Neural cell (in vitro differentiated cells): ENCODE results near the gene WDR70. TPM values are rescaled to one million over a fixed set of nuclear protein-coding genes. Genes with fewer than 3 reads are reported as not detected.

Experiments used
- H2AFZ ChIP-seq: fragments of 200-600, 300-800 bp; sonication (generic), shearing (Covaris generic); 2 replicates; pipeline ENCODE4 v1.6.0; 2014; ENCODE audit warnings: low read depth, mild to moderate bottlenecking, antibody characterized with exemption, low read length, moderate library complexity
- H3F3A ChIP-seq: fragments of 200-600 bp; shearing (Covaris generic); 2 replicates; pipeline ENCODE4 v1.6.1; 2016; ENCODE audit warnings: mild to moderate bottlenecking, moderate library complexity, mixed read lengths, antibody characterized with exemption, low read length; ENCODE audit not compliant: insufficient read depth, poor library complexity, severe bottlenecking
- H3K27ac ChIP-seq: fragments of 200-600, 300-800 bp; sonication (generic), shearing (Covaris generic); 2 replicates; pipeline ENCODE4 v1.5.1; 2014; ENCODE audit warnings: mild to moderate bottlenecking, low read length, moderate library complexity
- H3K27me3 ChIP-seq: fragments of 300-800, 200-600 bp; sonication (generic), shearing (Covaris generic); 2 replicates; pipeline ENCODE4 v1.6.0; 2014; ENCODE audit warnings: mild to moderate bottlenecking, low read depth, low read length, moderate library complexity; ENCODE audit not compliant: insufficient read depth
- H3K36me3 ChIP-seq: fragments of 300-800, 200-600 bp; sonication (generic), shearing (Covaris generic); 2 replicates; pipeline ENCODE4 v1.5.1; 2014; ENCODE audit warnings: mild to moderate bottlenecking, antibody characterized with exemption, low read length, moderate library complexity; ENCODE audit not compliant: insufficient read depth
- H3K4me2 ChIP-seq: fragments of 300-800, 200-600 bp; sonication (generic), shearing (Covaris generic); 2 replicates; pipeline ENCODE4 v1.6.0; 2014; ENCODE audit warnings: mild to moderate bottlenecking, low read length
- H3K4me3 ChIP-seq: fragments of 300-800, 200-600 bp; sonication (generic), shearing (Covaris generic); 2 replicates; pipeline ENCODE4 v1.5.1; 2014; ENCODE audit warnings: mild to moderate bottlenecking, low read length, moderate library complexity
- H3K79me2 ChIP-seq: fragments of 200-600 bp; shearing (Covaris generic); replicated peaks from 2 replicates; pipeline ENCODE4 v1.6.0; 2014; ENCODE audit warnings: mild to moderate bottlenecking, low read length, moderate library complexity; ENCODE audit not compliant: insufficient read depth
- H3K9ac ChIP-seq: fragments of 300-800, 200-600 bp; sonication (generic), shearing (Covaris generic); 2 replicates; pipeline ENCODE4 v1.6.1; 2016; ENCODE audit warnings: mild to moderate bottlenecking, low read length, mixed read lengths
- H3K9me2 ChIP-seq: fragments of 200-600 bp; shearing (Covaris generic); 2 replicates; pipeline ENCODE4 v1.6.1; 2016; ENCODE audit warnings: mild to moderate bottlenecking, low read length, mixed read lengths; ENCODE audit not compliant: insufficient read depth
- H3K9me3 ChIP-seq: fragments of 200-600, 300-800 bp; sonication (generic), shearing (Covaris generic); 2 replicates; pipeline ENCODE4 v1.6.1; 2016; ENCODE audit warnings: mild to moderate bottlenecking, mixed run types, low read length, moderate library complexity, mixed read lengths
- H4K20me1 ChIP-seq: fragments of 200-600 bp; shearing (Covaris generic); 2 replicates; pipeline ENCODE4 v1.6.1; 2016; ENCODE audit warnings: mild to moderate bottlenecking, mixed run types; ENCODE audit not compliant: insufficient read depth
- EP300 ChIP-seq: fragments of 450-650 bp; conservative IDR thresholded peaks from 2 replicates; pipeline ENCODE4 v1.6.1; 2014; ENCODE audit warnings: antibody characterized with exemption, mild to moderate bottlenecking, moderate library complexity; ENCODE audit not compliant: poor library complexity, severe bottlenecking
- EZH2 ChIP-seq: fragments of 200-600, 300-800 bp; shearing (Covaris generic), sonication (generic); IDR thresholded peaks from 2 replicates; pipeline ENCODE4 v1.6.1; 2014; ENCODE audit warnings: antibody characterized with exemption, low read length, borderline replicate concordance, mild to moderate bottlenecking; ENCODE audit not compliant: insufficient read depth, poor library complexity, severe bottlenecking
- MXI1 ChIP-seq: fragments of 450-650 bp; conservative IDR thresholded peaks from 2 replicates; pipeline ENCODE4 v1.6.1; 2014; ENCODE audit warnings: antibody characterized with exemption, mild to moderate bottlenecking; ENCODE audit not compliant: poor library complexity, severe bottlenecking
- POLR2AphosphoS5 ChIP-seq: IDR thresholded peaks from 2 replicates; pipeline ENCODE4 v1.6.1; 2012
- RAD21 ChIP-seq: fragments of 450-650 bp; conservative IDR thresholded peaks from 2 replicates; pipeline ENCODE4 v1.6.1; 2014; ENCODE audit warnings: antibody characterized with exemption, mild to moderate bottlenecking, moderate library complexity
- SMC3 ChIP-seq: fragments of 450-650 bp; conservative IDR thresholded peaks from 2 replicates; pipeline ENCODE4 v1.6.1; 2014; ENCODE audit warnings: antibody characterized with exemption, mild to moderate bottlenecking, moderate library complexity; ENCODE audit not compliant: poor library complexity
- TAF1 ChIP-seq: IDR thresholded peaks from 2 replicates; pipeline ENCODE4 v1.6.1; 2012; ENCODE audit warnings: low read depth
- polyA plus RNA-seq: library from polyadenylated mRNA; depleted of rRNA; stranded (reverse); fragments of >200 nt; gene quantifications from 2 replicates; pipeline ENCODE4 v1.2.3, GENCODE V29; 2014
- TF ChIP-seq, protein P1 (sequence below): fragments of 450-650 bp; IDR thresholded peaks from 2 replicates; pipeline ENCODE4 v1.5.1; 2014; ENCODE audit warnings: antibody characterized with exemption, mild to moderate bottlenecking, moderate library complexity; ENCODE audit not compliant: poor library complexity, severe bottlenecking
- TF ChIP-seq, protein P2 (sequence below): IDR thresholded peaks from 2 replicates; pipeline ENCODE4 v1.6.1; 2012; ENCODE audit warnings: borderline replicate concordance

The WDR70 gene
- polyA plus RNA-seq, 1 donor from 2014 or later: 40.9 TPM

DNA sequence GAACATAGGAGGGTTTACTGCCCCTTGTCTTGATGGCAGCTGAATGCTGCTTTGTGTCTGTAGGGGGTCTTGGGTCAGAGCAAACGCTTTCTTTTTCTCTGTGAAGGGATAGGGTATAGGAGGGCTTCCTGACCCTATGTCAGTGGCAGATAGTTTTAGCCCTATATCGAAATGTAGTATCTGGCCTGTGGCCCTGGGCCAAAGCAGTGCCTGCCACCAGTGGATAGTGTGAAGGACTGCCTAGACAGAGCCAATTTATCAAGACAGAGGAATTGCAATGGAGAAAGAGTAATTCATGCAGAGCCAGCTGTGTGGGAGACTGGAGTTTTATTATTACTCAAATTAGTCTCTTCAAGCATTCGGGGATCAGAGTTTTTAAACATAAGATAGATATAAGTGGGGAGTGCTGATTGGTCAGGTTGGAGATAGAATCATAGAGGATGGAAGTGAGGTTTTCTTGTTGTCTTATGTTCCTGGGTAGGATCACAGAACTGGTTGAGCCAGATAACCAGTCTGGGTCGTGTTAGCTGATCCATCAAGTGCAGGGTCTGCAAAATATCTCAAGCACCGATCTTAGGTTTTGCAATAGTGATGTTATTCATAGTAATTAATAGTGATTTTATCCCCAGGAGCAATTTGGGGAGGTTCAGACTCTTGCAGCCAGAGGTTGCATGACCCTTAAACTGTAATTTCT lies 282.3 kb downstream of the WDR70 start:
- TF ChIP-seq EP300: no peak
- TF ChIP-seq MXI1: no peak
- Histone ChIP-seq H3K79me2 (no peaks in the 10 kb centered on the region), H3K4me2 (no peak overlapping the region), H3K36me3 (no peaks in the 10 kb centered on the region), H2AFZ (no peak overlapping the region), H3K4me3 (no peak overlapping the region), H3F3A (no peaks in the 10 kb centered on the region), H3K27ac (no peak overlapping the region), H3K9me2 (no peaks in the 10 kb centered on the region), H3K9me3 (no peaks in the 10 kb centered on the region), H4K20me1 (no peaks in the 10 kb centered on the region), H3K9ac (no peak overlapping the region), H3K27me3 (no peaks in the 10 kb centered on the region)

DNA sequence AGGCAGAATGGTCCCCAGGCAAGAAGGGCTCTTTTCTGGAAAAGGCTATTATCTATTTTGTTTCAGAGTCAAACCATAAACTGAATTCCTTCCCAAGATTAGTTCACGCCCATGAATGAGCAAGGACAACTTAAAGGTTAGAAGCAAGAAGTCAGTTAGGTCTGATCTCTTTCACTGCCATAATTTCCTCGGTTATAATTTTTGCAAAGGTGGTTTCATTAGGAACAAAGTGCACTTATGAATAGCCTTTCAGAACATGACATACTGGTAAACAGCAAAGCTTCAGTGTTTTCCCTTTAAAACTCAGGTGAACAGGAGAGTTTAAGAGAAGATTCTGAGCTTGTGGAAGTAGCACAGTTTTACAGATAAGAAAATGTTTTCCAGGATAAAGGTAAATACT lies 282.8 kb downstream of the WDR70 start:
- Histone ChIP-seq H3K27me3 (no peaks in the 10 kb centered on the region), H2AFZ (no peak overlapping the region), H3K4me2 (no peak overlapping the region), H3K4me3 (no peak overlapping the region), H3K27ac (no peak overlapping the region), H3K36me3 (no peaks in the 10 kb centered on the region), H3K9me3 (no peaks in the 10 kb centered on the region), H3K9me2 (no peaks in the 10 kb centered on the region), H3K9ac (no peak overlapping the region), H4K20me1 (no peaks in the 10 kb centered on the region), H3K79me2 (no peaks in the 10 kb centered on the region), H3F3A (no peaks in the 10 kb centered on the region)
- TF ChIP-seq POLR2AphosphoS5 (no peak), RAD21 (no peak), EZH2 (no peak), EP300 (no peak), MXI1 (no peak), TAF1 (no peak), SMC3 (no peak)
- TF ChIP-seq, protein P1, sequence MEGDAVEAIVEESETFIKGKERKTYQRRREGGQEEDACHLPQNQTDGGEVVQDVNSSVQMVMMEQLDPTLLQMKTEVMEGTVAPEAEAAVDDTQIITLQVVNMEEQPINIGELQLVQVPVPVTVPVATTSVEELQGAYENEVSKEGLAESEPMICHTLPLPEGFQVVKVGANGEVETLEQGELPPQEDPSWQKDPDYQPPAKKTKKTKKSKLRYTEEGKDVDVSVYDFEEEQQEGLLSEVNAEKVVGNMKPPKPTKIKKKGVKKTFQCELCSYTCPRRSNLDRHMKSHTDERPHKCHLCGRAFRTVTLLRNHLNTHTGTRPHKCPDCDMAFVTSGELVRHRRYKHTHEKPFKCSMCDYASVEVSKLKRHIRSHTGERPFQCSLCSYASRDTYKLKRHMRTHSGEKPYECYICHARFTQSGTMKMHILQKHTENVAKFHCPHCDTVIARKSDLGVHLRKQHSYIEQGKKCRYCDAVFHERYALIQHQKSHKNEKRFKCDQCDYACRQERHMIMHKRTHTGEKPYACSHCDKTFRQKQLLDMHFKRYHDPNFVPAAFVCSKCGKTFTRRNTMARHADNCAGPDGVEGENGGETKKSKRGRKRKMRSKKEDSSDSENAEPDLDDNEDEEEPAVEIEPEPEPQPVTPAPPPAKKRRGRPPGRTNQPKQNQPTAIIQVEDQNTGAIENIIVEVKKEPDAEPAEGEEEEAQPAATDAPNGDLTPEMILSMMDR: no peak
- TF ChIP-seq, protein P2, sequence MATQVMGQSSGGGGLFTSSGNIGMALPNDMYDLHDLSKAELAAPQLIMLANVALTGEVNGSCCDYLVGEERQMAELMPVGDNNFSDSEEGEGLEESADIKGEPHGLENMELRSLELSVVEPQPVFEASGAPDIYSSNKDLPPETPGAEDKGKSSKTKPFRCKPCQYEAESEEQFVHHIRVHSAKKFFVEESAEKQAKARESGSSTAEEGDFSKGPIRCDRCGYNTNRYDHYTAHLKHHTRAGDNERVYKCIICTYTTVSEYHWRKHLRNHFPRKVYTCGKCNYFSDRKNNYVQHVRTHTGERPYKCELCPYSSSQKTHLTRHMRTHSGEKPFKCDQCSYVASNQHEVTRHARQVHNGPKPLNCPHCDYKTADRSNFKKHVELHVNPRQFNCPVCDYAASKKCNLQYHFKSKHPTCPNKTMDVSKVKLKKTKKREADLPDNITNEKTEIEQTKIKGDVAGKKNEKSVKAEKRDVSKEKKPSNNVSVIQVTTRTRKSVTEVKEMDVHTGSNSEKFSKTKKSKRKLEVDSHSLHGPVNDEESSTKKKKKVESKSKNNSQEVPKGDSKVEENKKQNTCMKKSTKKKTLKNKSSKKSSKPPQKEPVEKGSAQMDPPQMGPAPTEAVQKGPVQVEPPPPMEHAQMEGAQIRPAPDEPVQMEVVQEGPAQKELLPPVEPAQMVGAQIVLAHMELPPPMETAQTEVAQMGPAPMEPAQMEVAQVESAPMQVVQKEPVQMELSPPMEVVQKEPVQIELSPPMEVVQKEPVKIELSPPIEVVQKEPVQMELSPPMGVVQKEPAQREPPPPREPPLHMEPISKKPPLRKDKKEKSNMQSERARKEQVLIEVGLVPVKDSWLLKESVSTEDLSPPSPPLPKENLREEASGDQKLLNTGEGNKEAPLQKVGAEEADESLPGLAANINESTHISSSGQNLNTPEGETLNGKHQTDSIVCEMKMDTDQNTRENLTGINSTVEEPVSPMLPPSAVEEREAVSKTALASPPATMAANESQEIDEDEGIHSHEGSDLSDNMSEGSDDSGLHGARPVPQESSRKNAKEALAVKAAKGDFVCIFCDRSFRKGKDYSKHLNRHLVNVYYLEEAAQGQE: no peak
